Stimulated activated CD8-positive, alpha-beta memory T cell treated with anti-CD3 and anti-CD28 coated beads, Interleukin-15, amount 100 ng/mL, for 48 hours (primary cell): ENCODE results near the gene PSMG4.

Source experiments
- DNase-seq, 2 donors: peaks; one replicate each; pipeline ENCODE4 v3.0.0-alpha.2; 2020; ENCODE audit warnings: low read depth in 2 of 2

PSMG4 gene

DNA sequence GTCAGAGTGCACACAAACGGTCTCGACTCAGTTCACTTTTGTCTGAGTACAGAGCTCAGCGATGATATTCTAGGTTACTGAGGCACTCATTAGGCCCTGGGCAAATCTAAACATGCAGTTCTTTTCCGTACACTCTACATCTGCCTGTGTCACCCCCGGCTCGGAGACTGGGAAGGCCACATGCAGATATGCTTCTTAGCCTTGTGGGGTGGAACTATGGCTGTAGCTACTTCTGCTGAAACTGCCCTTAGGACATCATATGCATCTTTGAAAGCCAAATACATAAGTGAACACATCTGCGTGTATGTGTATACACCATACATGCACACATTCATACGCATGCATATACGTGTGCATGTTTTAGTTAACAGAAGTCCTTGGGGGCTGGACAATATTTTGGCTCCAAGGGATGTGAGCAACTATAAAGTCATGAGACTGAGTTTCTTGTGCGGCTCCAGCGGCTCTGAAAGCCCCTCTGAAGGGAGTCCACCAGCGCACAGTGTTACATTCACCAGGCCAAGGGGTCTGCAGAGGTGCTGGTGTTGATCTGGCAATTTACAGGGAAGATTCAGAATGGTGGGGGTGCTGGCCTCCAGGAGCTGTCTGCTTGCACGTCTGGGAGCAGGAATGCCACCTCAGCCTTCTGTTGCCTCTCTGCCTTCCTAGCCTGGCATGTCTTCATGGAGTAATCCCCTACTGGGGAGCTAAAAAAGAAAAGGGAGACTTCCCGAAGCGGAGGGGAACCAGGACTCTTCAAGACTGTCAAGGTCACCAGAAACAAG is 31.6 kb downstream of the PSMG4 start:
- no peak for DNase-seq

DNA sequence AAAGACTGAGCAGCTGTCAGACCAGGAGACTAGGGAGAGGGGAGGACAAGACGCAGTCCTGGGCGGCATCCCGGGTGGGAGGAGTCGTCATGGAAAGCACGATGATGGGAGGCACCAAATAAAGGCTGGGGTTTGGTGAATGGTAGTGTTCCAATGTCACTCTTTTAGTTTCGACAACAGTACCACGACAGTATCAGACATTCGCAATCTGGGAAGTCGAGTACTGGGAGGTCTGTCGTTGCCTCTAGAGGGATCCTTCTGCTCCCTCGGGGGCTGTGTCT is 32.1 kb downstream of the PSMG4 start:
- no peak for DNase-seq

DNA sequence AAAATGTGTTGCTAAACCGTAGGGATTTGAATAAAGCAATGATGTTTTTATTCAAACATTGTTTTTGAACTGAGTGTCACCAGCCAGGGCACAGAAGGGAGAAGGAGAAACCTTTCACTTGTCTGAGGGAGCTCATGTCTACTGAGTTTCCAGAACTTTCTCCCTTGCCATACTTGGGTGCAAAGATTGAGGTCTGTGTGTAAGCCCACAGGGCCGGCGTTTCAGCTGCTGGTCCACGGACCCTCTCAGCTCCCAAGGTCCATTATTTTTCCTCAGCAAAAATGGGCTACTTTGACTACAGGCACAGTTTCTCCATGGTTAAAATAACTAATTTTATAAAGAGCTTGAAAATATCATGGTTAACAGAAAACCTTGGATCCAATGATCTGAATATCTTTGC is 32.6 kb downstream of the PSMG4 start:
- DNase-seq: no peak

DNA sequence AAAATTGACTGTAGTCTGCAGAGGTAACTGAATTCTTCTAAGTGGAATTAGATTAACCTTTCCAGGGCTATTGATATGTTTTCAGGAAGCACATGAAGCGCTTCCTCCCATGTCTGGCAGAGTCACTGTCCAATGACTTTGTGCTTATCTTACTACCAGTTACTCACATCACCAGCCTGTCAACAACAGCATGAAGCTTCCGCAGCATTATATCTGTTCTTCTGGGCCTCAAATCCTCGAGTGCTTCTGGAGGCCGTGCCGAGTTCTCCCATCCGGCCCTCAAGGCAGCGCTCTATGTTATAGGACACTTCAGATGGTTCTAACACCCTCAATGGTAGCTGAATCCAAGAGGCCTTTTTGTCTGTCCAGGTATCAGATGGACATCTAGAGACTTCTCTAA is 33.2 kb downstream of the PSMG4 start:
- no peak for DNase-seq

DNA sequence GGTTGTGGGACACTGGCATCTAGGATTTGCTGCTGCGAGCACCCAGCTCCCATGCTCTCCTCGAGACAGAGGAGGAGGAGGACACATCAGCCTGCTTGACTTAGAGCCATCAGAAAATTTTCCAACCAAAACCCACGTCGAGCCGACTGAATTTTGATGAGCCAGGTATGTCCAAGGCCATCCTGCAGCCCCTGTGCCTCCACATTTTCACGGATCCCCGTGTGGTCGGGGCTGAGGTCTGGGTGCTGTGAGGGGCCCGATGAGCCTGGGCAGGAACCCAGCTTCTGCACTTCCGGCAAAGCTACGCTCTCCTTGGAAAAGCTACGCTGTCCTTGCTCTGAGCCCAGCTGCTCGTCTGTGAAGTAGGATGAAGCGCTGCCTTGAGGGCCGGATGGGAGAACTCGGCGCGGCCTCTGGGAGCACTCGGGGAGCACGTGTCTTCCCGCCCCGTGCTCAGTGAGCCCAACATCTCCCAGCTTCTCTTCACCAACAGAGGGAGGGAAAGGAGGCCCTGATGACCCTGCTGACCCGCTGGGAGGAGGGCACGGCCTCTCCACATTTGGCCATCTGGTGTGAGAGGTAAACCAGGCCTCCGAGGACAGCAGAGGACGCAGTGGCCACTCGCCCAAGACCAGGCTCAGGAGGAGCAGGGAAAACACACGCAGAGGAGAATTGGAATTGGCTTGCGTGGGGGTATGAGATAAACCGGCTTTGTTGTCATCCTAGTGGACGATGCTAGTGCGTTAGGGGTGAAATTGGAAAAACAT is 33.9 kb downstream of the PSMG4 start:
- DNase-seq: no peak

DNA sequence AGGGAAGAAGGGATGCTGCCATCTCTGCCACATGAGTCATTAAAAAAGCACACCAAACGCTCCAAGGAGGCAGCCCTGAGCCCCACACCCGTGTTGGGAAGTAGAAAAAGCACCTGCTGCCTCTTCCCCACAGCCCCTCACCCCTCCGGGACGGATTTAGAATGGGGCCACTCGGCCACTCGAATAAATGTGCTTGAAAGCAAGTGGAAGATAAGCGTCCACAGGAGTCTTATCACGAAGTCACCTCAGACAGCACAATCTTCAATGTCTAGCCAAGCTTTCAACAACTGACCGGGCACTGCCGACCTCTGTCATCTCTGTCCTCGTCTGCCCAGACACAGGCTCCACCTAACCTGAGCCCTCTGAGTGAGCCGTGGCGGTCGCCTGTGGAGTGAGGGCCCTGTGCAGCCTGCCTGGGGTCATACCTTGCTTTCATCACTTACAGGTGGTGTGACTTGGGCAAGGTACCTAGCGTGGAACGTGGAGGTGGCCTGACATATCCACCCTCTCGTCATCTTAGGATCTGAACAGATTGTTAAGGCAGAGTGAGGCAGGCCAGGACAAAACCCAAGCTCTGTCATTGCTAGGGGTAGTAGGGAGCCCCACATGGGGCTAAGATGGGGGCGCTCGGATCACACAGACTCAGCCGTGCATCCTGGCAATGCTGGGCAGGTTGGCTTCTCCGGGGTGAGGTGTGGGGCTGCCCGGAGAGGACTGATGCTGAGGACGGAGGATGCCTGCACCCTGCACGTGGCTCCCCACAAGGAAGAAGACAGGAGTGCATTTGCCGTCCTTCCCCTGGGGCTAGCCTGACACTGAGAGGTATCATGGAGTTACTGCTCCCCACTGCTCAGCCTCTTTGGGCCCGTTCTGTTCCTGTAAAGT is 34.8 kb downstream of the PSMG4 start:
- DNase-seq: no peak

DNA sequence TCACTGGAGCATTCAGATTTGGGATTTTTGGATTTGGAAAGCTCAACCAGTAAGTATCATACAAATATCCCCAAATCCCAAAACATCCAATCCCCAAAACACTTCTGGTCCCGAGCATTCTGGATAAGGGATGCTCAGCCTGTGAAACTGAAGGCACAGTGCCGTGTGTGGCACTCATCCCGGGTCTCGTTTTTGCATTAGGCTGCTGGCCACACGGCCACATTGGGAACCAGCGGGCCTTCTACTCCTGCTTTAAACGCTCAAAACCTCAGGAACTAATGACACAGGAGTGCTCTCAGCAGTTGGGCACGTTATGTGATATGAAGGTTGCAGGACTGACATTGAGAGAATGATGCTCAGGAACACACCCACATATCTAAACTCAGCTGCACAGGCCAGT is 35.6 kb downstream of the PSMG4 start:
- no peak for DNase-seq

DNA sequence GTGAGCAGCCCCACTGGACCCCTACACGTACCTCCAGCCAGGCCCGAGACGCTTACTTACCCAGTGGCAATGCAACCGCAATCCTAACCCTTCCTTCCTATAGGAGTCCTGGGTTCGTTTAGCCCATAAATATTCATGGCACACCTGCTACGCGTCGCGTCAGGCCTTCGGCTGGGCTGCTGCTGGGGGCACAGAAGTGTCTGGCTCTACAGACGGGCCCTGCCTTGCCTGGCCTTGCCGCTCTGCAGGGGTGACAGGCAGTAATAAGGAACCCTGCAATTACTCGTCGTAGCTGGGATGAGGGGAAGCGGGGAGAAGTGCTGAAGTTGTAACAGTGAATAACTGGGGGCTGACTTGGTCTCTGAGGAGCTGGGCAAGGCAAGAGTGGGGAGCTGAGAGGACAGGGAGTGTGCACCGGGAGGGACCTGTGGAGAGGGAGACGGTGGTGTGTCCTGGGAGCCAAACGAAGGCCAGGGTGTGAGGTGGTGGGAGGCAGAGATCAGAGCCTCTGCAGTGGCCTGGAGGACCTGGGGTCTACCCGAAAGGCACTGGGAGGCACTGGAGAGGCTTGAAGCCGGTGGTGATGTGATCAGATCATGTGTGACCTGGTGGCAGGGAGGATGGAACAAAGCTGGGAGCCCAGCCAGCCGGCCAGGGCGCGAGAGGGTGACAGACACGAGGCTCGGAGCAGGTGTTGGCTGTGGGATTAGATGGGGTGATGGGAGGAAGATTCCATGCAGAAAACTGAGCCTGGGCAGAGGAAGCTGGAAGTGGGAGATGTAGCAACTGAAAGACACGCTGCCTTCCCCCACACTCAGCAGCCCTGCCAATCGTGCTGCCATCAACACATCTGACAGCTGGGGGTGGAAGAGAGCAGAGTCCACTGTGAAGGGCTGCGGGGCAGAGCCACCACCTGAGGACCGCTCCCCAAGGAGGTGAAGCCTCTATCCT is 36.4 kb downstream of the PSMG4 start:
- no peak for DNase-seq

DNA sequence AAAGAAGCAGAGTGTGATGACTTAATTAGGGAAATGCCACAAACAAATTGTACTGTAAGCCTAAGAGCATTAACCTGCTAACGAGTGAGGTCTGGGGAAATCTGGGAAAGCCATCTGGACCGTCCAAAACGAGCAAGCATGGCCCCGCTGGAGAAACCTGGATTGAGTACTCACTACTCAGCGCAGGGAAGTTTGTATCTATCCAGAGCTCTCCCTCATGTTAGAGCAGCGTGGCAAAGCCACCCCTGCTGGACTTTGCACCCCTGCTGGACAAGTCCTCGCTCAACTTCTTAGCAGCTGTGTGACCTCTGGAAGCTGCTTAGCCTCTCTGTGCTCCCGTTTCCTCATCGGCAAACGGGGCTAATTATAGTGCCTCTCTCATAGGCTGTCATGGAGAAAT is 37.3 kb downstream of the PSMG4 start:
- no peak for DNase-seq

DNA sequence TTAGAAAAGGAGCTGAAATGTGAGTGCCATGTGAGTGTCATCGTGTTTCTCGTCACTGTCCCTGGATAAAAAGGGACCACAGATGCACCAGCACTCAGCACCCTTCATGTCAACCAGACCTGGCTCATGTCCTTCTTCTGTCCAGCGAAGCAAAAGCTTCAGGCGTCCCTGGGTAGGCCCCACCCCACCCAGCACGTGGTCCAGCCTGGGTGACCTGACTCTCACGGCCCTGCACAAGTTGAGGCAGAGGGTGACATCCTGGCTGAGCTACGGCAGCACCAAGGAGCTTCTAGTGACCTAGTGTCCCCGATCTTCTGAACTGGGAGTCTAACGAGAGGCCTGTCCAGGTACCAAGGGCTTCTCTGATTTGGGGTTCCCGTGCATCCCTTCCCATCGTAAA is 37.8 kb downstream of the PSMG4 start:
- no peak for DNase-seq

DNA sequence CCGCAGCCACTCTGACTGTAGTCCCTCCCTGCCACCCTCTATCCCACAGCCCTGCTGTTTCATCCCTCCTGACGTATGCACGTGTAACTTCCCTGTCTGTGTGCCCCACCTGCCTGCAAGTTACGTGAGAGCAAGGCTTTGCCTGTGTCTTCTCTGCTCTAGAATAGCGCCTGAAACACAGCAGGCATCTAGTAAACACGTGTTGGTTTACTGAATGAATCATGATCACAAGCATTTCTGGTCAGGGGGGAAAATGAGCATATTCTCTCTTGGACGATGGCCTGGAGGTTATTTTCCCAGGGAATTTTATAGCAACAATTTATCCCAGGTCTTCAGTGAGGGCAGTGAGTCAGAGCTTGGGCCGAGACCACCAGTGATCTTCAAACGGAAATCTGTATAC is 38.3 kb downstream of the PSMG4 start:
- DNase-seq: no peak

DNA sequence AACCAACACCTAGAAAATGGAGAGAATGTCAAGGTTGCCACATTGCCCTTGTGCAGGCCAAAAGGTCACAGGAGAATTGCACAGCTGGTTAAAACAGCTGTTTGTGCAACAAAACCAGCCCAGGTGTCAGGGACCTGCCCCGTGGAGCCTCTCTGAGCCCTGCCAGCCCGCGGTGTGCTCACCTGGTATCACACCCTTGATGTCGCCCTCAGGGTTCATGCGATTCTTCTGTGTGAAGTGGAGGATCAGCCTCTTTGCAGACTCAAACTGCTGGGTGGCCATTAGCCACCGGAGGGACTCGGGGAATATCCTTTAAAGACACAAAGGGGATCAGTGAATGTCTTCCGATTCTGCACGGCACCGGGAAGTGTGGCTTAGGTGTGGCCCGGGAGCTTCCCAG is 39.2 kb downstream of the PSMG4 start:
- no peak for DNase-seq

DNA sequence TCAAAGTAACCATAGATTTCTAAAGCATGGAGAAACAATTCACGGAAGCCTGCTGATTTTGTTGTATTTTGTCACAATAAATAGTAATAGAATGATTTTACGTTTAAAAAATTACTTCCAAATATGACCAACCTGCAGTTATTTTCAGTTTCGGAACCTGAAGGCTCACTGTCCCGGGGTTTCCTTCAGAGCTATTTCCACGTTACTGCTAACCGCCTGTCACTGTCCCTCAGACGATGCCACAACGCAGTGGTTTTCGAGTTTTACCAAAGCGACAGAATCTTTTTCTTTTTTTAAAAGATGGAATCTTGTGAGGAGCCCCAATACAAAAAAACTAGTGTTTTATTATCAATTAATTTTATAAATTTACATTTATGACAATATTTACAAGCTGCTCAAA is 40.5 kb downstream of the PSMG4 start:
- no peak for DNase-seq

DNA sequence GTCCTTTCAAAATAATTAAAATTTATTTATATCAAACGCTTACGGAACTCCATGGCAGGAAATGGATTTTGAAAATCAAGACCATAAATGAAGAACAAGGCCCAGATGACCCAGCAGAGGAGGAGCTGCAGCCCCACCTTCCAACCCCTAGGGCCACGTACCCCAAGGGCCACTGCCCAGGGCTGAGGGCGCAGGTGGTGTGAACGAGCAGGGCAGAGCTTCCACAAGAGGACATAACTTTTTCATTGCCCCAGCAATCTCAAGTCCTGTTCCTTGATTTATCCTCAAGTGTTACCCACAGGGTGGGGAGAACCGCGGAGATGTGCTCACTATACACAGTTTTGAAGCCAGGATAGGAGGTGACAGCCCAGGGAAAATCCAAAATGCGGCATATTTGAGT is 42.8 kb downstream of the PSMG4 start:
- DNase-seq: no peak

DNA sequence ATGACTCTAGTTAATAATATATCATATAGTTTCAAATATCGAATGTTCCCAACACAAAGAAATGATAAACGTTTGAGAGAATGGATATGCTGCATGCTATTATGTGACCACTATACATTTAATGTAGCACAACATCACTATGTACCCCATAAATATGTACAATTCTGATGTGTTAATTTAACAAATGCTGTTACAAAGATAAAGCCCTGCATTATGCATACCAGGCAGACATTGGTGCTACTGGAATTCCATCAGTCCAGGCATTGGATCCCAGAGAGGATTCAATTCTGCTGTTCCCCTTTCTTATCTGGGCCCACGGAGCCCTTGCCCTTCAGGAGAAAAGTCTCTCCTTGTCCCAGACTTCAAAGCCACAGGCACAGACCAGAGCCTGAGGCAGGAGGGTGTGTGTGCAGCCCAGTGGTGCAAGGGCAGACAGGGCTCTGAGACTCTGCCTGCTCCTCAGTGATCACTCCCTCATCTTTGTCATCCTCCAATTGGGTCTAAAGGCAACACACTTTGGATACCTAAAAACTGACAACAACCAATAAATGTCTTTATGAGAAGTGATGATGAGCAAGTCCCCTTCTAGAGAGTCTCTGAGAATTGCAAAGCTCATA is 45.2 kb downstream of the PSMG4 start:
- no peak for DNase-seq

DNA sequence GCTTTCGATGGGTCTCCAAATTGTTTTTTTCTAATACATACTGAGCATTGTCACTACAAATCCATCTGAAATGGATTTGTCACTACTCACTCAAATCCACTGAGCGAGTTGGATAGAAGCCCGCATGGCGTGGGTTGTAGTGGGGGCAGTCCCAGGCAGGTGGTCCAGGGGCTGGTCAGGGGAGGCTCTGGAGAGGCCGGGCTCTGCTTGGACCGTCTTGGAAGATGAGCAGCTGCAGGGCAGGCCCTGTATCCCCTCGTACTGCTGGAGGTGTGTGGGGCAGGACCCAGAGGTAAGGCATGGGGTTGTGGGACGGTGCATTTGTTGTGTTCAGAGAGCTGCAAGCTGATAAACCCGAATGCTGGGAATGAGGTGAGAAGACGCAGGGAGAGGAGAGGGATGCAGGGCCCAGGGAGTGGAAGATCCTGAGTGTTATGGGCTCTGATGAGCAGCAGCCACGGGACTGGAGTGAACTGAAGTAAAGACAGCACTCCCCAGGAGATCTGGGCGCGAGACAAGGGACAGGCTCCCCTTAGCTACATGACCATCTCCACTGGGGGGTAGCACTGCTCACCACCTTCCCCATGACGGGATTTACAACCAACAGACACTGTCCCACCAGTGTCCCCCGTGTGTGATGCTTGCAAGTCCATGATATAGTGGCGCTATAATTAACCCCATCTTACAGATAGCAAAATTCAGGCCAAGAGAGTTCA is 45.9 kb downstream of the PSMG4 start:
- DNase-seq: no peak

DNA sequence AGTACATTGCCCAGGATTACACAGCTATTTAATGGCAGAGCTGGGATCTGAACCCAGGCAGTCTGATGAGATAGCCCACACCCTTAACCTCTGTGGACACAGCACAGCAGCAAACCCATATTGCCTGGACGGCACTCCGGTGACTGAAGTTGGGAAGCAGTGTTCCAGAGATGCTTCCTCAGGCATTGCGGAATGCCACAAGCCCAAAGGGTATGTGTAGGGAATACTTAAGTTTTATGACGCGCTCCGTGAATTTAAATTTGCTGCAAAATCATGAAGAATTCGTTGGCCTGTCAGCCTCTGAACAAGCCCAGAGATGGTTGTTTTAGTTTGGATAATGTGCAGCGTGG is 46.4 kb downstream of the PSMG4 start:
- DNase-seq: no peak

DNA sequence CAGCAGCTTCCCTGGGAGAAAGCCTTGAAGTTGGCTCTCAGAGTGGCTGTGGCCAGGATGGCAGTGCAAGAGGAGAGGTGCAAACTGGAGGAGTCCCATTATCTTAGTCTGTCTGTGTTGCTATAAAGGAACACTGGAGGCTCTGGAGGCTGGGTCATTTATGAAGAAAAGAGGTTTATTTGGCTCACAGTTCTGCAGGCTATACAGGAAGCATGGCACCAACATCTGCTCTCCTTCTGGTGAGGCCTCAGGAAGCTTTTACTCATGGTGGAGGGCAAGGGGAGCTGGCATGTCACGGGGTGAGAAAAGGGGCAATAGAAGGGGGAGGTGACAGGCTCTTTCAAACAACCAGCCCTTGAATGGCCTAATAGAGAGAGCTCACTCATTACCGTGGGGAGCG is 47.1 kb downstream of the PSMG4 start:
- no peak for DNase-seq

DNA sequence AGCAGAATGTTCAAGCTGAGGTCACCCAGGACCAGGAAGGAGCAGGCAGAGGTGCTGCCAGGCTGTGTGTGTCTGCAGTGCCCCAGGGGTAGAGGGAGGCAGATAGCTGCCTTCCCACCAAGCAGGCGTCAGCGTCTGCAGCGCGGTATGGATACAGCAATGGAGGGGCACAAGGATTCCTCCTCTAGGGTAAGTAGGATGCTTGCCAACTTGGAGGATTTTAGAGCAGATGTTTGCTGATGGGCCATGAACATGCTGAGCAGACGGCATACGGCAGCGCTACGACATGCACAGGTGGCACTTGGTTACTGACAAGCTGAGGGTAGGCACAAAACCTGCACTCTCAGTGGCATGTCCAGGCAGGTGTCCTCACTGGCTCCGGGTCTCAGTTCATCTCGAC is 48.1 kb downstream of the PSMG4 start:
- DNase-seq: no peak

DNA sequence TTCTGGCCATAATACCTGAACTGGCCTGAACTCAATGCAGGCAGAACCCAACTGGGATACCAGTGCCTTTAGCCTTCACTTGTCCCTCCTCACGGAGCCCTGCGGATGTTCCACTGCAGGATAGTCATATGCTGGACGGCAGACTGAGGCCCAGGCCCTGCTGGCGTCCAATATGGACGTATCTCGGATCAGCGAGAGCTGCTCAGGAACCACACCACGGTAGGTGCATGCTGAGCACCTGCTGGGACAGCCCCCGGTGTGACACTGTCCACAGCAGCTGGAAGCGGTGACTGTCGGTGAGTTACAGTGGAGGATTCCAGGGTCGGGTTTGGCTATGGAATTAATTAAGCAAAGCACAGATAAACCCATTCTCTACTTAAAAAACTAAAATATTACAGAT is 48.7 kb downstream of the PSMG4 start:
- no peak for DNase-seq

DNA sequence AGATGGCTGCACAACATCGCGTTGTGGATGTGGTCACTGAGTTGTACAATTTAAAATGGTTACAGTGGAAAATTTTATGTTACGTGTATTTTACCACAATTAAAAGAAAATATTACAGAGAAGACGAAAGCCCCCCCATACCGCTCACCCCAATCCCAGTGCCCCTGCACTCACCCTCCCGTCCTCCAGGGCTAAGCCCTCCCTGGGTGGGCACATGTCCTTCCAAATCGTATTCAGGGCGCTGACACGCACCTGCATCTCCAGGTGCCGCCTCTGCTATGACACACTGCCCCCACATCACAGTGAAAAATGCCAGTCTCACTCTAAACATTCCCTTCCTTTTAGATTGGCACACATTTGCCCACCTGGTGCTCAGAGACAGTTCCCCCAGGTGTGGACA is 49.4 kb downstream of the PSMG4 start:
- no peak for DNase-seq
